Karpas-422 (cell line): ENCODE measurements around the gene KRT79. TPM values are rescaled to one million over a fixed set of nuclear protein-coding genes. Genes with fewer than 3 reads are reported as not detected.

Experiments used
- DNase-seq: peaks from one replicate; pipeline ENCODE4 v3.0.0-alpha.2; 2015
- H2AFZ ChIP-seq: fragments of 200-600 bp; sonication (generic); 2 replicates; pipeline ENCODE4 v1.6.1; 2014; ENCODE audit warnings: antibody characterized with exemption, low read length, mixed read lengths
- H3K27ac ChIP-seq: fragments of 200-600 bp; sonication (generic); 2 replicates; pipeline ENCODE4 v1.5.1; 2014; ENCODE audit warnings: mild to moderate bottlenecking, low read length, moderate library complexity
- H3K27me3 ChIP-seq: fragments of 200-600 bp; sonication (generic); 2 replicates; pipeline ENCODE4 v1.6.1; 2014; ENCODE audit warnings: low read length, mixed read lengths
- H3K36me3 ChIP-seq: fragments of 200-600 bp; sonication (generic); 2 replicates; pipeline ENCODE4 v1.6.1; 2014; ENCODE audit warnings: low read length, mixed read lengths; ENCODE audit not compliant: insufficient read depth
- H3K4me1 ChIP-seq: fragments of 200-600 bp; sonication (generic); 2 replicates; pipeline ENCODE4 v1.6.1; 2014; ENCODE audit warnings: mild to moderate bottlenecking, low read length, mixed read lengths
- H3K4me2 ChIP-seq: fragments of 200-600 bp; sonication (generic); 2 replicates; pipeline ENCODE4 v1.6.1; 2014; ENCODE audit warnings: low read length, low read depth, mild to moderate bottlenecking; ENCODE audit not compliant: poor library complexity, severe bottlenecking
- H3K4me3 ChIP-seq: fragments of 200-600 bp; sonication (generic); 2 replicates; pipeline ENCODE4 v1.5.1; 2014; ENCODE audit warnings: mild to moderate bottlenecking, antibody characterized with exemption, low read length, mixed read lengths
- H3K79me2 ChIP-seq: fragments of 200-600 bp; sonication (generic); 2 replicates; pipeline ENCODE4 v1.6.1; 2014; ENCODE audit warnings: mild to moderate bottlenecking, low read length, mixed read lengths
- H3K9ac ChIP-seq: fragments of 200-600 bp; sonication (generic); 2 replicates; pipeline ENCODE4 v1.6.0; 2014; ENCODE audit warnings: low read length
- H3K9me2 ChIP-seq: fragments of 200-600 bp; sonication (generic), shearing (Covaris generic); replicated peaks from 2 replicates; pipeline ENCODE4 v1.6.0; 2014; ENCODE audit warnings: mild to moderate bottlenecking, low read length, moderate library complexity; ENCODE audit not compliant: insufficient read depth
- H3K9me3 ChIP-seq: fragments of 300-700, 200-600 bp; sonication (generic); 2 replicates; pipeline ENCODE4 v1.6.1; 2014; ENCODE audit warnings: low read length, mixed read lengths
- H4K20me1 ChIP-seq: fragments of 200-600 bp; sonication (generic); 2 replicates; pipeline ENCODE4 v1.6.1; 2014; ENCODE audit warnings: mild to moderate bottlenecking, antibody characterized with exemption, low read length, low read depth; ENCODE audit not compliant: insufficient read depth
- total RNA-seq: library from RNA; depleted of rRNA; stranded (reverse); fragments of >200 nt; shearing (Covaris generic); gene quantifications from 2 replicates; pipeline ENCODE4 v1.2.3, GENCODE V29; 2014; ENCODE audit warnings: low replicate concordance

KRT79 gene
- total RNA-seq, 1 experiment from 2014 or later = not detected

GRCh38 chr12:52809166-52809565 lies 24.9 kb downstream of the KRT79 start:
- Histone ChIP-seq H2AFZ (no peak overlapping the region), H3K9ac (no peak overlapping the region), H3K9me2 (no peaks in the 10 kb centered on the region), H3K4me2 (no peak overlapping the region), H3K27me3 (no peaks in the 10 kb centered on the region), H4K20me1 (no peaks in the 10 kb centered on the region; the same call in 1 of the 2 replicates), H3K4me1 (peaks cover 11% of the 10 kb centered on the region), H3K9me3 (no peaks in the 10 kb centered on the region), H3K4me3 (no peak overlapping the region), H3K27ac (no peak overlapping the region), H3K79me2 (no peaks in the 10 kb centered on the region), H3K36me3 (no peaks in the 10 kb centered on the region)
- no peak for DNase-seq

DNA sequence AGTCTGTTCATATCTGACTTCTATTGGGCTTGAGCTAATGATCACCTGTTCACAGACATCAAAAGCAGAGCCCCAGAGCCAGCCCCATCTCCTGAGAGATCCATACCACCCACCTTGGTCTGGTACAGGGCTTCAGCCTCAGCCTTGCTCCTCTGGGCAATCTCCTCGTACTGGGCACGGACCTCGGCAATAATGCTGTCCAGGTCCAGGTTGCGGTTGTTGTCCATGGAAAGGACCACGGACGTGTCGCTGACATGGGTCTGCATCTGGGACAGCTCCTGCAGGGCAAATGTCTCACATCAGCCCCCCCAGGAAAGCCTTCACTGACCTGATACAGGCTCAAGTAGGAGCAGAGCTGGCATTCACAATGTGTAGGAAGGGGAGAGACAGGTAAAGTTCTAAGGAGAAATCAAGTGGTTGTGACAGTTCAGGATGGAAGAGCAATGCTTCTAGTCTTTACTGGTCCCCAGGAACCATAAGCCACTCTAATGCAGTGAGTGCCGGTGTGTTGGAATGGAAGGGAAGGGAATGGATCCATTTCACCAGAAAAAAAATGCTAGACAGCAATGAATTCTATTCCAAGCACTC lies 25.4 kb downstream of the KRT79 start:
- Histone ChIP-seq H3K27ac (no peak overlapping the region), H3K79me2 (no peaks in the 10 kb centered on the region), H3K27me3 (no peaks in the 10 kb centered on the region), H3K4me2 (no peak overlapping the region), H3K9ac (no peak overlapping the region), H3K9me2 (no peaks in the 10 kb centered on the region), H2AFZ (no peak overlapping the region), H3K4me3 (no peak overlapping the region), H3K36me3 (no peaks in the 10 kb centered on the region), H3K9me3 (no peaks in the 10 kb centered on the region), H3K4me1 (peaks cover 11% of the 10 kb centered on the region), H4K20me1 (no peaks in the 10 kb centered on the region; the same call in 1 of the 2 replicates)
- no peak for DNase-seq

DNA sequence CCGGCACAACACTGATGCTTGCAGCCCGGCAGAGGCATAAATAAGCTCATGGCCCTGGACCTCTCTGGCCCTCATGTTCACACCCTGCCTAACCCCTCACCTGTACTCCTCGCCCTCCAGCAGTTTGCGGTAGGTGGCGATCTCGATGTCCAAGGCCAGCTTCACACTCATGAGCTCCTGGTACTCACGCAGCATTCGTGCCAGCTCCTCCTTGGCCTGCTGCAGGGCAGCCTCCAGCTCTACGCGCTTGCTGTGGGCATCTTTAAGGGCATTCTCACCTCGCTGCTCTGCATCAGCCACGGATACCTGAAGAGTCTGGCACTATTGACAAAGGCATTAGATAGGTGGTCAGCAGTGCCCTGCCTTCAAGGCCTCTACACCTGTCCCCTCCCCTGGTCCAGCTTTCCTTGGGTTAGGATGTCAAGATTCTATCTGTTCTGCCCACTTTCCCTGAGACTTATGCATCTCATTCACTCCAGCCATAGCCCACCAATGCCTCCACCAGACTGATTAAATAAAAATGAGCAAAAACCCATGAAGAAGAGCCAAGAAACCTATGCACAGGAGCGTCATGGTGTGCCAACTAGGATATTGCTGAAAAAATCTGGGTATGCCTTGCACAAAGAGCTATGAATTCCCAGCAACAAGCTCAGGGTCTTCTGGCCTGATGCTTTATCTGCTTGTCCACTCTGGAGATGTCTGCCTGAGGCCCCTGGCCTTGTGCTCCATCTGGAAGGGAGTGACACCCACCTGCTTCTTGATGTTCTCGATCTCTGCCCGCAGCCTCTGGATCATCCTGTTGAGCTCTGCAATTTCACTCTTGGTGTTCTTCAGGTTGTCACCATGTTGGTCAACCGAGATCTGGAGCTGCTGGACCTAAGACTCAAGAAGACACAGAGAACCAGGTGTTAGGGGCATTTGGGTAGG lies 26.3 kb downstream of the KRT79 start:
- Histone ChIP-seq H2AFZ (no peak overlapping the region), H3K27ac (no peak overlapping the region), H3K9me2 (no peaks in the 10 kb centered on the region), H3K4me1 (peaks cover 6% of the 10 kb centered on the region), H3K36me3 (no peaks in the 10 kb centered on the region), H3K27me3 (no peaks in the 10 kb centered on the region), H3K4me2 (no peak overlapping the region), H3K4me3 (no peak overlapping the region), H3K79me2 (no peaks in the 10 kb centered on the region), H3K9me3 (no peaks in the 10 kb centered on the region), H3K9ac (no peak overlapping the region), H4K20me1 (no peaks in the 10 kb centered on the region; the same call in 1 of the 2 replicates)
- no peak for DNase-seq

- H4K20me1 ChIP-seq = no peaks in the 10 kb centered on the region; the same call in 1 of the 2 replicates
- no peak overlapping the region for H3K27ac ChIP-seq
- no peak overlapping the region for H3K9ac ChIP-seq
- no peaks in the 10 kb centered on the region for H3K27me3 ChIP-seq
- H3K4me2 ChIP-seq = no peak overlapping the region
- DNase-seq = no peak
- H3K9me3 ChIP-seq = no peaks in the 10 kb centered on the region
- H3K36me3 ChIP-seq = no peaks in the 10 kb centered on the region
- no peaks in the 10 kb centered on the region for H3K4me1 ChIP-seq
- H3K79me2 ChIP-seq = no peaks in the 10 kb centered on the region
- H3K9me2 ChIP-seq = no peaks in the 10 kb centered on the region
- no peak overlapping the region for H2AFZ ChIP-seq
- no peak overlapping the region for H3K4me3 ChIP-seq
Observed at GRCh38 chr12:52806821-52807543, 27.1 kb downstream of the KRT79 start.

DNA sequence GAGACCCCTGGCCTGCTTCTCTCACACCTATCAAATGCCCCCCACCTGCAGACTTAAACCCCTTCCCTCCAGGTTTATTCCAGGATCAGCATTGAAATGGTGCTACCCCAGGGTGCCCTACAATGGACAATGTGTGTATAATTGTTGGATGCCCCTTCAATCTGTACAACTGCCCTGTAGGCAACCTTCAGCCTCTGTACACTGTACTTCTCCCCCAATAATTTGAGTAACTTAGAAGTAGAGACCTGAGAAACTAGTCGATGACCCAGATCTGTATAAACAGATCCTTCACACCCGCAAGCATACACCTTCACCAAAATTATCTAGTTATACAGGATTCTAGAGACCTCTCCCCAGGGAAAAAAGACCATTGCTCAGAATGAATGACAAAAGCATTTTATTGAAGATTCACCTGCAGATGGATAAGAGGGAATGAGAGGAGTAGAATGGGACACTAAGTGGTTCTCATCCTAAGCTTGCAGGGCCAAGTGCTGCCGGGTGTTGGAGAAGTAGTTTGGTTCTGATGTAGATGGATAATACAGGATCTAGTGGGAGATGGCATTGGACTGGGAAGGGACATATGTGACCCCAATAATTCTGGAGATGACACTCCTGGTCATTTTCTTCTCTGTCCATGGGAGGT lies 27.8 kb downstream of the KRT79 start:
- Histone ChIP-seq H3K27ac (no peak overlapping the region), H3K9ac (no peak overlapping the region), H3K79me2 (no peaks in the 10 kb centered on the region), H3K9me2 (no peaks in the 10 kb centered on the region), H3K4me1 (no peaks in the 10 kb centered on the region), H3K36me3 (no peaks in the 10 kb centered on the region), H3K4me3 (no peak overlapping the region), H3K27me3 (no peaks in the 10 kb centered on the region), H3K4me2 (no peak overlapping the region), H2AFZ (no peak overlapping the region), H4K20me1 (no peaks in the 10 kb centered on the region; the same call in 1 of the 2 replicates), H3K9me3 (no peaks in the 10 kb centered on the region)
- no peak for DNase-seq

GRCh38 chr12:52805739-52806138 lies 28.4 kb downstream of the KRT79 start:
- Histone ChIP-seq H4K20me1 (no peaks in the 10 kb centered on the region; the same call in 1 of the 2 replicates), H3K4me3 (no peak overlapping the region), H3K27me3 (no peaks in the 10 kb centered on the region), H3K4me2 (no peak overlapping the region), H3K9ac (no peak overlapping the region), H2AFZ (no peak overlapping the region), H3K27ac (no peak overlapping the region), H3K4me1 (no peaks in the 10 kb centered on the region), H3K9me3 (no peaks in the 10 kb centered on the region), H3K9me2 (no peaks in the 10 kb centered on the region), H3K36me3 (no peaks in the 10 kb centered on the region), H3K79me2 (no peaks in the 10 kb centered on the region)
- DNase-seq = no peak

- Histone ChIP-seq H4K20me1 (no peaks in the 10 kb centered on the region; the same call in 1 of the 2 replicates), H3K9me3 (no peaks in the 10 kb centered on the region), H3K4me3 (no peak overlapping the region), H3K4me2 (no peak overlapping the region), H3K9me2 (no peaks in the 10 kb centered on the region), H2AFZ (no peak overlapping the region), H3K27ac (no peak overlapping the region), H3K27me3 (no peaks in the 10 kb centered on the region), H3K9ac (no peak overlapping the region), H3K36me3 (no peaks in the 10 kb centered on the region), H3K4me1 (no peaks in the 10 kb centered on the region), H3K79me2 (no peaks in the 10 kb centered on the region)
- DNase-seq = no peak
Observed at GRCh38 chr12:52805000-52805399, 29.1 kb downstream of the KRT79 start.
